NCI-H1092 treated with DMSO at 0.1 percent for 48 hours (cell line): ENCODE measurements around the gene THSD7B.

Experiments
- DNase-seq: peaks from one replicate; lab custom pipeline; 2025; lab: John Stamatoyannopoulos, UW

Gene THSD7B

GRCh38 chr2:137154946-137155345 lies 389.6 kb downstream of the THSD7B start:
- no peak for DNase-seq

- DNase-seq: no peak
Observed at GRCh38 chr2:137155356-137156104, 390.2 kb downstream of the THSD7B start.

- DNase-seq: no peak
Observed at GRCh38 chr2:137156221-137156844, 391.0 kb downstream of the THSD7B start.

- DNase-seq: no peak
Observed at GRCh38 chr2:137157851-137158250, 392.5 kb downstream of the THSD7B start.

GRCh38 chr2:137161250-137161649 lies 395.9 kb downstream of the THSD7B start:
- no peak for DNase-seq

GRCh38 chr2:137165968-137166367 lies 400.6 kb downstream of the THSD7B start:
- no peak for DNase-seq

GRCh38 chr2:137167651-137168050 lies 402.3 kb downstream of the THSD7B start:
- DNase-seq: no peak

GRCh38 chr2:137168552-137168951 lies 403.2 kb downstream of the THSD7B start:
- DNase-seq: no peak

- DNase-seq: no peak
Observed at GRCh38 chr2:137172162-137172561, 406.8 kb downstream of the THSD7B start.

GRCh38 chr2:137173463-137173862 lies 408.1 kb downstream of the THSD7B start:
- no peak for DNase-seq

GRCh38 chr2:137175246-137175645 lies 409.9 kb downstream of the THSD7B start:
- no peak for DNase-seq

GRCh38 chr2:137178951-137179377 lies 413.6 kb downstream of the THSD7B start:
- DNase-seq: no peak

GRCh38 chr2:137179542-137179941 lies 414.2 kb downstream of the THSD7B start:
- no peak for DNase-seq

GRCh38 chr2:137180012-137180411 lies 414.7 kb downstream of the THSD7B start:
- no peak for DNase-seq

GRCh38 chr2:137181370-137181769 lies 416.0 kb downstream of the THSD7B start:
- DNase-seq: no peak

GRCh38 chr2:137182071-137182470 lies 416.7 kb downstream of the THSD7B start:
- no peak for DNase-seq

GRCh38 chr2:137183206-137183898 lies 418.0 kb downstream of the THSD7B start:
- no peak for DNase-seq

GRCh38 chr2:137185378-137186078 lies 420.2 kb downstream of the THSD7B start:
- DNase-seq: no peak

GRCh38 chr2:137187216-137187615 lies 421.9 kb downstream of the THSD7B start:
- DNase-seq: no peak

GRCh38 chr2:137190411-137191195 lies 425.3 kb downstream of the THSD7B start:
- DNase-seq: no peak
